Measurements from ENCODE around the gene ARSB.

Gene ARSB

GRCh38 chr5:78821536-78822021 lies 163.5 kb downstream of the ARSB start:
- Histone ChIP-seq H3K9ac (ENCODE audit: low read depth, low read length) (no peak overlapping the region), H3K4me3 (ENCODE audit: low read depth, low read length) (no peak overlapping the region), H3K27me3 (ENCODE audit: control insufficient read depth, insufficient read depth, low read length) (no peaks in the 10 kb centered on the region), H3K36me3 (ENCODE audit: control insufficient read depth, insufficient read depth, low read length) (no peaks in the 10 kb centered on the region), H3K4me1 (ENCODE audit: control insufficient read depth, insufficient read depth, low read length) (no peaks in the 10 kb centered on the region), H3K9me3 (ENCODE audit: control insufficient read depth, insufficient read depth, low read length) (no peaks in the 10 kb centered on the region)

GRCh38 chr5:78819707-78820106 lies 165.4 kb downstream of the ARSB start:
- Histone ChIP-seq H3K9me3 (ENCODE audit: control insufficient read depth, insufficient read depth, low read length) (no peaks in the 10 kb centered on the region), H3K9ac (ENCODE audit: low read depth, low read length) (no peak overlapping the region), H3K36me3 (ENCODE audit: control insufficient read depth, insufficient read depth, low read length) (no peaks in the 10 kb centered on the region), H3K4me3 (ENCODE audit: low read depth, low read length) (no peak overlapping the region), H3K27me3 (ENCODE audit: control insufficient read depth, insufficient read depth, low read length) (no peaks in the 10 kb centered on the region), H3K4me1 (ENCODE audit: control insufficient read depth, insufficient read depth, low read length) (no peaks in the 10 kb centered on the region)

DNA sequence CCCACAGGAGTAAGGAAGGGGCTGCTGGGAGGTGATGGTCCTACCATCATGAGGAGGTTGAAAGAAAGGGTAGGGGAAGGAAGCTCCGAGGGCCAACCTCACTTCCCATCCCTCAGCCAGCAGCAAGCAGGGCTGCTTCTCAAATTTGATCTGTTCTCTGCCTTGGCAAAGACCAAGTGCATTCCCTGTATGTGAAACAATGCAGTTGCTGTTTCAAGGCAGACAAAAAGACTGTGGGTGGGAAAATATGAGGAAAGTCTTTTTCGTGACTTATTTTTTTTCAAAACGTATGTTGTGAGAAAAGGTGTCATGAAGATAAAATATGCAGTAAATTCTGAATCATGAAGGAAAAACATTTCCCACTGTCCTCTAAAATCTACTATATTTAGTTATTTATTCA lies 165.9 kb downstream of the ARSB start:
- H3K9me3 ChIP-seq (ENCODE audit: control insufficient read depth, insufficient read depth, low read length), result no peaks in the 10 kb centered on the region
- H3K9ac ChIP-seq (ENCODE audit: low read depth, low read length), result no peak overlapping the region
- no peaks in the 10 kb centered on the region for H3K27me3 ChIP-seq (ENCODE audit: control insufficient read depth, insufficient read depth, low read length)
- H3K36me3 ChIP-seq (ENCODE audit: control insufficient read depth, insufficient read depth, low read length), result no peaks in the 10 kb centered on the region
- H3K4me1 ChIP-seq (ENCODE audit: control insufficient read depth, insufficient read depth, low read length), result no peaks in the 10 kb centered on the region
- no peak overlapping the region for H3K4me3 ChIP-seq (ENCODE audit: low read depth, low read length)

DNA sequence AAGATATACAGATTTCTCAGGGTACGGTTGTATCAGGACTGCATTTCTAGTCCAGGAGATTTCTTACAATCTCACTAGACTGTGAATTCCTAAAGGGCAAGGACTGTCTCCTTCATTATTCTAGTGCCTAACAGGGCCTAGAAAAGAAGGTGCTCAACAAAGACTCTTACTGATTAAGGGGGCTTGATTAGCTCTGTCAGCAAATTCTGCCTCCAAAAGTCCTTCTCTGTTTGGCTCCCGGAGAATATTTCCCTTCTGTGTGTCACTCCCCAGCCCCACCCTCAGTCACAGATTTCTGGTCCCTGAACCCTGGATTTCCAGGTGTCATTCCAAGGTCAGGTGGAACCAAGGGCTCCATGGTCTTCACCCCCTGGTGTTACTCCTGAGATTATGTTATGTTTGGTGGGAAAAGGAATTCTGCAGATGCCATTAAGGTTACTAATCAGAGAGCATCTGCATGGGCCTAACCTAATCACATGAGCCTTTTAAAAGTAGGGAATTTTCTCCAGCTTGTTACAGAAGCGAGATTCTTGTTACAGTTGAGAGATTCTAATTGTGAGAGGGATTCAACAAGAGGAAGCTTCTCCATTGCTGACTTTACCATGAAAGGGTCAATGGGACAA lies 168.9 kb downstream of the ARSB start:
- H3K4me3 ChIP-seq (ENCODE audit: low read depth, low read length), result no peak overlapping the region
- H3K9me3 ChIP-seq (ENCODE audit: control insufficient read depth, insufficient read depth, low read length), result no peaks in the 10 kb centered on the region
- no peaks in the 10 kb centered on the region for H3K4me1 ChIP-seq (ENCODE audit: control insufficient read depth, insufficient read depth, low read length)
- H3K9ac ChIP-seq (ENCODE audit: low read depth, low read length), result no peak overlapping the region
- H3K27me3 ChIP-seq (ENCODE audit: control insufficient read depth, insufficient read depth, low read length), result no peaks in the 10 kb centered on the region
- no peaks in the 10 kb centered on the region for H3K36me3 ChIP-seq (ENCODE audit: control insufficient read depth, insufficient read depth, low read length)

GRCh38 chr5:78813906-78814530 lies 171.1 kb downstream of the ARSB start:
- no peaks in the 10 kb centered on the region for H3K36me3 ChIP-seq (ENCODE audit: control insufficient read depth, insufficient read depth, low read length)
- H3K4me1 ChIP-seq (ENCODE audit: control insufficient read depth, insufficient read depth, low read length), result no peaks in the 10 kb centered on the region
- H3K9me3 ChIP-seq (ENCODE audit: control insufficient read depth, insufficient read depth, low read length), result no peaks in the 10 kb centered on the region
- H3K9ac ChIP-seq (ENCODE audit: low read depth, low read length), result no peak overlapping the region
- no peaks in the 10 kb centered on the region for H3K27me3 ChIP-seq (ENCODE audit: control insufficient read depth, insufficient read depth, low read length)
- no peak overlapping the region for H3K4me3 ChIP-seq (ENCODE audit: low read depth, low read length)

DNA sequence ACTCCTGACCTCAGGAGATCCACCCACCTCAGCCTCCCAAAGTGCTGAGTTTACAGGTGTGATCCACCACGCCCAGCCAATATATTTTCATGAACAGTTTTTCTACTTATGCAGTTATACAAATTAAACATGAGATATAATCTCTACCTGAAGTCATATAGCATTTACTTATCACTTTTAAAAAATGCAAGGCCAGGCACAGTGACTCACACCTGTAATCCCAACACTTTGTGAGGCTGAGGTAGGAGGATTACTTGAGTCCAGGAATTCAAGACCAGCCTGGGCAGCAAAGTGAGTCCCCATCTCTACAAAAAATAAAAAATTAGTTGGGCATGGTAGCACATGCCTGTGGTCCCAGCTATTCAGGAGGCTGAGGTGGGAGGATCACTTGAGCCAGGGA lies 171.8 kb downstream of the ARSB start:
- Histone ChIP-seq H3K27me3 (ENCODE audit: control insufficient read depth, insufficient read depth, low read length) (no peaks in the 10 kb centered on the region), H3K9ac (ENCODE audit: low read depth, low read length) (no peak overlapping the region), H3K4me1 (ENCODE audit: control insufficient read depth, insufficient read depth, low read length) (no peaks in the 10 kb centered on the region), H3K36me3 (ENCODE audit: control insufficient read depth, insufficient read depth, low read length) (no peaks in the 10 kb centered on the region), H3K9me3 (ENCODE audit: control insufficient read depth, insufficient read depth, low read length) (no peaks in the 10 kb centered on the region), H3K4me3 (ENCODE audit: low read depth, low read length) (no peak overlapping the region)

DNA sequence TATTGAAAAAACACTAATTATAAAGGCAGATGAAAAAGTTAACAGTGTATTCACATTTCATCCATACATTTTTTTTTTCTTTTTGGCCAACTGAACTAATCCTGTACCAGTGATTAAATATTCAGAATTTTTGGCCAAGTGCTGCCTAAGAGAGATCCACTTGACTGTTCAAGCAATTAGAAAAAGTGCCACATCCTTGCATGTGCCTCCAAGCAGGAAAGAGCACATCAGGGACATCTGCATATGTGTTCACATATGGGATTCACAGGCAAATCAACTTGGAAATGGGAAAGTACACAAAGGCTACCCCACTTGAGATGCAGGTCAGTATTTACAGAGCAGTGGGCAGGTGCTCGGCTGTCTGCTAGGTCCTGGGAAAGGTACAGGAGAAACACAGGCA lies 173.2 kb downstream of the ARSB start:
- Histone ChIP-seq H3K27me3 (ENCODE audit: control insufficient read depth, insufficient read depth, low read length) (no peaks in the 10 kb centered on the region), H3K9ac (ENCODE audit: low read depth, low read length) (no peak overlapping the region), H3K4me3 (ENCODE audit: low read depth, low read length) (no peak overlapping the region), H3K4me1 (ENCODE audit: control insufficient read depth, insufficient read depth, low read length) (no peaks in the 10 kb centered on the region), H3K36me3 (ENCODE audit: control insufficient read depth, insufficient read depth, low read length) (no peaks in the 10 kb centered on the region), H3K9me3 (ENCODE audit: control insufficient read depth, insufficient read depth, low read length) (no peaks in the 10 kb centered on the region)

GRCh38 chr5:78811121-78811817 lies 173.8 kb downstream of the ARSB start:
- Histone ChIP-seq H3K9me3 (ENCODE audit: control insufficient read depth, insufficient read depth, low read length) (no peaks in the 10 kb centered on the region), H3K9ac (ENCODE audit: low read depth, low read length) (no peak overlapping the region), H3K27me3 (ENCODE audit: control insufficient read depth, insufficient read depth, low read length) (no peaks in the 10 kb centered on the region), H3K4me1 (ENCODE audit: control insufficient read depth, insufficient read depth, low read length) (no peaks in the 10 kb centered on the region), H3K36me3 (ENCODE audit: control insufficient read depth, insufficient read depth, low read length) (no peaks in the 10 kb centered on the region), H3K4me3 (ENCODE audit: low read depth, low read length) (no peak overlapping the region)

DNA sequence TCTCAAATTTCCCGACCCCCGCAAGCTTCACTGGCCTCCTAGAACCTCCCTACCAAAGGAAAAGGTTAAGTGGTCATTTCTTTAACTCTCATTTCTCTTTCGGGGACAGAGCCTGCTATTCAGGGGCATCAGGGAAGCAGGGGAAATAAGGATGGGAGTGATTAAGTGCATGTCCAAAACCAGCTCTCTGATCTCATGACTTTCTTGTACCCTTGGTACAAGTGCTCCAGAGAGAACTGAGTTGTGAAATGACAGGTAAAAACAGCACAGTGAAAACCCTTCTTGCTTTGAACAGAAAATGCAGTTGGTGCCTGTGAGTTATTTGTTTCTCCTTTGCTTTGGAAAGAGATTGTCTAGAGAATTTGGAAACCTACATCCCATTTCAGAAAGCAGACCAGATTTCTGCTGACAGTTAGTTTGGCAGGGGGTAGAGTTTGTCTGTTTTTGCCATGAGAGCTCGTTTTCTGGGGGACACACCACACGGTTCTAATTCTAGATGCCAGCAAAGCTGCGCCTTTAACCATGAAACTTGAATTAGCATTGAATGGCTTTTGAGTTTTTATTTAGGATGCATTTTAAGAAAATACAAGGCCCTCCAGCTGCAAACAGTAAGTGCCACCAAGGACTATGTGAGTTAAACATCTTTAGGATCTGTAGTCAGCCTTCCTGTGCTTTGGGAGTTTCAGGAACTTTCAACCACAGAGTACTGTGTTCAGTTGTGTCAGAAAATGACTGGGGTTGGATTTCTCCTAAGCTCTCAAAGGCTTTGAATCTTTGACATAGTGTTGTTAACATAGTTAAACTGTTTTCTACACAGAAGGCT lies 174.8 kb downstream of the ARSB start:
- Histone ChIP-seq H3K4me3 (ENCODE audit: low read depth, low read length) (no peak overlapping the region), H3K4me1 (ENCODE audit: control insufficient read depth, insufficient read depth, low read length) (no peaks in the 10 kb centered on the region)

GRCh38 chr5:78809444-78809843 lies 175.7 kb downstream of the ARSB start:
- Histone ChIP-seq H3K9me3 (ENCODE audit: control insufficient read depth, insufficient read depth, low read length) (no peaks in the 10 kb centered on the region), H3K4me3 (ENCODE audit: low read depth, low read length) (no peak overlapping the region), H3K9ac (ENCODE audit: low read depth, low read length) (no peak overlapping the region)

More for the DNA sequence above, 174.8 kb downstream of the ARSB start:
- Histone ChIP-seq H3K36me3 (ENCODE audit: control insufficient read depth, insufficient read depth, low read length) (no peaks in the 10 kb centered on the region), H3K9me3 (ENCODE audit: control insufficient read depth, insufficient read depth, low read length) (no peaks in the 10 kb centered on the region), H3K27me3 (ENCODE audit: control insufficient read depth, insufficient read depth, low read length) (no peaks in the 10 kb centered on the region), H3K9ac (ENCODE audit: low read depth, low read length) (no peak overlapping the region)

DNA sequence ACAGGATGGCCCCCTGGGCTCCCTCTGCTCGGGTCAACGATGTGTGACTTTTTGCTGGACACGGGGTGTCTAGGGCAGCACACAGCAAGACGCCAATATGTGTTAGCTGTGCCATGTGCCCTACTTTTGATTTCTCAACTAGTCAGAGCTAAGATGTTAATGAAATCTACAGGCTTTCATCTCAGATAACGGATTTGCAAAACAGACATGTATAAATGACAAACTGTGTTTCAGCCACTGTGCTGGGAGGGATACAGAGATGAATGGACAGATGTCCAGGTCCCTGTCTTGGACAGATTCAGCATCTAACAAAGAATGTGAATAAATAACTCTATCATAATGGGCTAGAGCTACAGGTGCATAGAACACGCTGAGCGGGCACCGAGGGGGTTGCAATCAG lies 176.3 kb downstream of the ARSB start:
- Histone ChIP-seq H3K36me3 (ENCODE audit: control insufficient read depth, insufficient read depth, low read length) (no peaks in the 10 kb centered on the region), H3K4me3 (ENCODE audit: low read depth, low read length) (no peak overlapping the region), H3K9ac (ENCODE audit: low read depth, low read length) (no peak overlapping the region), H3K9me3 (ENCODE audit: control insufficient read depth, insufficient read depth, low read length) (no peaks in the 10 kb centered on the region), H3K27me3 (ENCODE audit: control insufficient read depth, insufficient read depth, low read length) (no peaks in the 10 kb centered on the region), H3K4me1 (ENCODE audit: control insufficient read depth, insufficient read depth, low read length) (no peaks in the 10 kb centered on the region)

More at GRCh38 chr5:78809444-78809843, 175.7 kb downstream of the ARSB start:
- Histone ChIP-seq H3K27me3 (ENCODE audit: control insufficient read depth, insufficient read depth, low read length) (no peaks in the 10 kb centered on the region), H3K4me1 (ENCODE audit: control insufficient read depth, insufficient read depth, low read length) (no peaks in the 10 kb centered on the region), H3K36me3 (ENCODE audit: control insufficient read depth, insufficient read depth, low read length) (no peaks in the 10 kb centered on the region)

Measured in iPS-15b (cell line).